HepG2 (cell line): ENCODE results near the gene ACACA. TPM values are rescaled to one million over a fixed set of nuclear protein-coding genes. Genes with fewer than 3 reads are reported as not detected.
A peak's percentile ranks its signal among the peaks of the same experiment; 100 is the strongest.

Source experiments
- AHDC1 ChIP-seq: sonication (generic); formaldehyde crosslinking; IDR thresholded peaks from 2 replicates; pipeline ENCODE4 v1.5.1; 2020; ENCODE audit warnings: mild to moderate bottlenecking, missing genetic modification reagents, borderline replicate concordance
- ELF3 ChIP-seq: IDR thresholded peaks from 2 replicates; pipeline ENCODE4 v1.6.1; 2016; ENCODE audit warnings: missing genetic modification reagents, missing compliant biosample characterization
- ETV5 ChIP-seq: IDR thresholded peaks from 2 replicates; pipeline ENCODE4 v1.6.1; 2018; ENCODE audit warnings: missing biosample characterization, missing genetic modification reagents, inconsistent platforms, borderline replicate concordance
- HDAC2 ChIP-seq: sonication (generic); formaldehyde crosslinking; IDR thresholded peaks from 2 replicates; pipeline ENCODE4 v1.4.0; 2020; ENCODE audit warnings: missing genetic modification reagents
- IKZF5 ChIP-seq: IDR thresholded peaks from 2 replicates; pipeline ENCODE4 v1.6.1; 2018; ENCODE audit warnings: missing genetic modification reagents, mild to moderate bottlenecking, missing compliant biosample characterization
- MED1 ChIP-seq: sonication (generic); formaldehyde crosslinking; IDR thresholded peaks from 2 replicates; pipeline ENCODE4 v1.4.0; 2020; ENCODE audit warnings: missing genetic modification reagents
- MEF2D ChIP-seq: sonication (generic); formaldehyde crosslinking; IDR thresholded peaks from 2 replicates; pipeline ENCODE4 v1.5.1; 2020; ENCODE audit warnings: mild to moderate bottlenecking, missing genetic modification reagents
- MIXL1 ChIP-seq: IDR thresholded peaks from 2 replicates; pipeline ENCODE4 v1.6.1; 2016
- NR2F6 ChIP-seq, 2 experiments: IDR thresholded peaks; 2 replicates each; pipeline ENCODE4 v1.6.1; 2016; ENCODE audit warnings: antibody characterized with exemption in 1 of 2, mild to moderate bottlenecking in 1 of 2
- PATZ1 ChIP-seq: sonication (generic); formaldehyde crosslinking; IDR thresholded peaks from 2 replicates; pipeline ENCODE4 v1.4.0; 2020; ENCODE audit warnings: missing genetic modification reagents
- POLR2G ChIP-seq: fragments of 200-400 bp; formaldehyde crosslinking; IDR thresholded peaks from 2 replicates; pipeline ENCODE4 v1.6.1; 2018; ENCODE audit warnings: mild to moderate bottlenecking, low read depth, low read length, moderate library complexity
- RXRB ChIP-seq: IDR thresholded peaks from 2 replicates; pipeline ENCODE4 v1.6.1; 2016; ENCODE audit warnings: borderline replicate concordance, missing genetic modification reagents, missing compliant biosample characterization
- SAP130 ChIP-seq: IDR thresholded peaks from 2 replicates; pipeline ENCODE4 v1.6.1; 2016; ENCODE audit warnings: low read depth
- SMARCE1 ChIP-seq: fragments of 450-650 bp; IDR thresholded peaks from 2 replicates; pipeline ENCODE4 v1.6.1; 2017; ENCODE audit warnings: borderline replicate concordance
- SOX13 ChIP-seq, 3 experiments: fragments of 450-650 bp in 1 of 3; sonication (generic) in 1 of 3; formaldehyde crosslinking in 1 of 3; IDR thresholded peaks in 2 of 3; conservative IDR thresholded peaks in 1 of 3; 2 replicates each; pipeline versions ENCODE4 v1.5.0 to v1.6.1; 2016 to 2020; ENCODE audit warnings: antibody characterized with exemption in 1 of 3, mild to moderate bottlenecking in 1 of 3, missing compliant biosample characterization in 1 of 3, missing genetic modification reagents in 1 of 3, moderate library complexity in 1 of 3
- TOE1 ChIP-seq: sonication (generic); formaldehyde crosslinking; IDR thresholded peaks from 2 replicates; pipeline ENCODE4 v1.4.0; 2020; ENCODE audit warnings: mild to moderate bottlenecking, missing genetic modification reagents
- ZBTB3 ChIP-seq: sonication (generic); formaldehyde crosslinking; IDR thresholded peaks from 2 replicates; pipeline ENCODE4 v1.4.0; 2020; ENCODE audit warnings: low read depth, mild to moderate bottlenecking, moderate library complexity, missing genetic modification reagents, borderline replicate concordance
- ZNF281 ChIP-seq: sonication (generic); formaldehyde crosslinking; IDR thresholded peaks from 2 replicates; pipeline ENCODE4 v1.4.0; 2020; ENCODE audit warnings: missing genetic modification reagents, borderline replicate concordance
- polyA plus RNA-seq, 8 experiments: library from polyadenylated mRNA; depleted of rRNA in 3 of 8; stranded (reverse) in 7 of 8; unstranded in 1 of 8; fragments of >200 nt; fragmentation: Illumina TruSeq in 4 of 8; extraction: Trizol in 4 of 8; gene quantifications; 2 replicates each; pipeline versions ENCODE4 v1.2.1 to v1.2.3, GENCODE V29; 2011 to 2016; ENCODE audit warnings: low read depth in 4 of 8, missing spikeins in 1 of 8, mixed read lengths in 1 of 8; ENCODE audit not compliant: insufficient read depth in 1 of 8
- total RNA-seq, 5 experiments: library from RNA; depleted of rRNA; stranded (reverse); fragments of >200 nt; fragmentation: Illumina TruSeq; extraction: Trizol; gene quantifications; 2 replicates each; pipeline ENCODE4 v1.2.3, GENCODE V29; 2016; ENCODE audit warnings: low read depth in 1 of 5

The ACACA gene
- total and polyA plus RNA-seq, 2 of the 13 experiments (the other 11 are each of a cell fraction or from before 2014, with no cell fraction given): 39.2 to 47.2 TPM

GRCh38 chr17:37043201-37043600 is 363.4 kb downstream of the ACACA start (continued):
- TF ChIP-seq AHDC1 (0 out of 2 replicates have a peak, but pooled peaks have one; percentile 36), ZBTB3 (CRISPR knock-in tag) (no peak), TOE1 (no peak), PATZ1 (0 out of 2 replicates have a peak, but pooled peaks have one; percentile 15), NR2F6 (IDR thresholded peaks at IDR 0.05) (no peak), NR2F6 (CRISPR knock-in tag; IDR thresholded peaks at IDR 0.05) (0 out of 2 replicates have a peak, but pooled peaks have one; percentile 14), SAP130 (peak; percentile 40), MED1 (CRISPR knock-in tag) (peak; percentile 34; the same call in 1 of the 2 replicates), ELF3 (CRISPR knock-in tag) (peak; percentile 64; the same call in 1 of the 2 replicates), MEF2D (CRISPR knock-in tag) (0 out of 2 replicates have a peak, but pooled peaks have one; percentile 29), SOX13 (IDR thresholded peaks at IDR 0.05) (no peak), SOX13 (CRISPR knock-in tag; conservative IDR thresholded peaks at IDR 0.05 in 1 of 2, IDR thresholded peaks at IDR 0.05 in 1 of 2) (peak in 1 of 2 experiments; percentile 14; a peak in 1 of 4 replicates), POLR2G (no peak), HDAC2 (CRISPR knock-in tag) (peak; percentile 23; the same call in 1 of the 2 replicates), RXRB (CRISPR knock-in tag) (peak; percentile 64; the same call in 1 of the 2 replicates), IKZF5 (CRISPR knock-in tag) (0 out of 2 replicates have a peak, but pooled peaks have one; percentile 17), MIXL1 (CRISPR knock-in tag) (peak; percentile 79), ETV5 (CRISPR knock-in tag) (peak; percentile 74; the same call in 1 of the 2 replicates), ZNF281 (CRISPR knock-in tag) (peak; percentile 53; the same call in 1 of the 2 replicates), SMARCE1 (no peak)
